HG03354 (cell line): Measurements from ENCODE around the gene GPR89B.
A peak's percentile ranks its signal among the peaks of the same experiment; 100 is the strongest.
"Not testable (repeated sequence)": the region's sequence is repeated elsewhere in the genome, so short reads cannot be mapped to it uniquely, and the experiment has no call there.

Experiments
- ATAC-seq: cut with Tn5 transposase; IDR thresholded peaks from one replicate; pipeline ENCODE4 v1.9.1; 2021; ENCODE audit warnings: mild to moderate bottlenecking; ENCODE audit not compliant: unreplicated experiment, poor library complexity, severe bottlenecking

GPR89B gene

DNA sequence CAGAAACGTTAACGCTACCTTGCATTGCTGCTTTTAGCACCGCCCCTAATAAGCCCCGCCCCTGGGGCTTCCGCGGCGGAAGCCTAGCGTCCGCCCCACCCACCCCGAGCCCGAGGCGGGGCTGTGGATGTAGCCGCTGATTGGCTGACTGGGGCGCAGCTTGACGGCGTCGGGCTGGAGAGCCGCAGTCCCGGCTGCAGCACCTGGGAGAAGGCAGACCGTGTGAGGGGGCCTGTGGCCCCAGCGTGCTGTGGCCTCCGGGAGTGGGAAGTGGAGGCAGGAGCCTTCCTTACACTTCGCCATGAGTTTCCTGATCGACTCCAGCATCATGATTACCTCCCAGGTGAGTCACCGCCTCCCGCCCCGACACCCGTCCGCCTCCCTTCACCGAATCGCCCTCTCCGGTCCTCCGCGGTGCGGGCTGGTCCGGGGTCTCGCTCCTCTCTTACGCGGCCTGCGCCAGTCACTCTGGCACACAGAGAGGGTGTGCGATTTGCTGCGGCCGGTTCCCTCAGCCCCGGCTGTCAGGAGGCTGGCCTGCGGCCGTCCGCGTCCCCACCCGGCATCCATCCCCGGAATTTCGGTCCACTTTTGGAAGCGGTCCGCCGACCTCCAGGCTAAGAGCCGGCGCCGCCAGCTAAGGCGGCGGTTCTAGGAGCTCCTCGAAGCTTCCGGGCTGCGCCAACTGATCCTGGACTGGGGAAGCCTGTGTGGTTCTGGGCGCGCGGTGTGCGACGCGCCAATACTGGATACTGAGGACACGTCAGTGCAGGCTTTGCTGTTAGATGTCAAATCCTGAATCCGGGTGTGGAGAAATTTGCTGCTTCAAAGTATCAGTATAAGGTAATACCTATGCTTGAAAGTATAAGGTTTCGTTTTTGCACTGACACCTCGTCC lies at the start of gene GPR89B:
Gene GPR89B (plus strand): TSS at position 185 of the 897 bp plus-strand sequence. CDS start 117 bp downstream, at position 302.
- peak; percentile 98 for ATAC-seq

DNA sequence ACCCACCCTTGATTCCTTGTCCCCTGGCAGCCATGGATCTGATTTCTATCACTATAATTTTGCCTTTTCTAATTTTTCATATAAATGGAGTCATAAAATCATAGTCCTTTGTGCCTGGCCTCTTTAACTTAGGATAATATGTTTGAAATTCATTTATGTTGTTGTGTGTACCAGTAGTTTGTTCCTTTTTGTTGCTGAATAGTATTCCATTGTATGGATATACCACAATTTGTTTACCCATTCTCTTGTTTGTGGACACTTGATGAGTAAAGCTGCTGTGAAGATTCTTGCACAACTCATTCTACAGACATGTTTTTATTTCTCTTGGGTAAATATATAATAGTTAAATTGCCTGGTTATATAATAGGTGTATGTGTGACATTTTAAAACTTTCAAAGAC lies 48.3 kb upstream of the GPR89B start:
- ATAC-seq, result no peak

DNA sequence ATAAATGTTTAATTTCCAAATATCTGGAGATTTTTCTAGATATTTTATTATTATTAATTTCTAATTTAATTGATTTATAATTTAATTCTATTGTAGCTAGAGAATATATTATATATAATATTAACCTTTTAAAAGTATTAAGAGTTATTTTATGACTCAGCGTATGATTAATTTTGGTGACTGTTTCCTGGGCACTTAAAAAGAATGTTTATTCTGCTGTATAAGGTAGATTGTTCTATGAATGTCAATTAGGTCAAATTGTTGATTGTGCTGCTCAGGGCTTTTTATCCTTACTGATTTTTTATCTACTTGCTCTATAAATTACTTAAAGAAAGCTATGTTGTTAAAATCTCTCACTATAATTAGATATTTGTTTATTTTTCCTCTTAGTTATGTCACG lies 45.7 kb upstream of the GPR89B start:
- ATAC-seq, result no peak

DNA sequence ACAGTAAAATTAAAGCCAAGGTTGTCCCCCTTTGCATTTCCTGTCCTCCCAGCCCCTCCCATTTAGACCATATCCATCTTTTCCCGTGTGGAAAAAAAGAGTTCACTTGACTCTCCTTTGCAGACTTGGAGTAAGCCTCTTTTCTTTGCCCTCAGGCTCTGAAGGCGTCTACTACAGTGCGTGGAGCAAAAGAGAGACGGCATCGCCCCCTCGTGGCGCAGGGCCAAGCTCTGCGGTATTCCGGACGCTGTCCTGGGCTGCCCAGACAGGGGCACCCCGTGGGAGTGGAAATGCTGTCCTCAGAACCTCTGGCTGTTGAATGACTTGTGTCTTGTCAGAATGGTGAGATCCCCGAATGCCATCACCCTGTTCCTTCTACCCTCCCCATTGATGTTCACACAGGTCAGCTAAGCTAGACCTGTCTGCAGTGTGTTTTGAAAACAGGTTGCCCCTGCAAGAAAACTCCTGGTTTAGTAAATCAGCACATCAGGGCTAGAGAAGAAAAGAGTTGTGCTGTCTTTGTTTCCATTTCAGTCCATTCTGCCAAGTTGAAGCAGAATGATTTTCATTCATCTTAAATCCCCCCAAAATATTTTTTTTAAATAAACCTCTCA lies 37.9 kb upstream of the GPR89B start:
- ATAC-seq, result peak; percentile 71

DNA sequence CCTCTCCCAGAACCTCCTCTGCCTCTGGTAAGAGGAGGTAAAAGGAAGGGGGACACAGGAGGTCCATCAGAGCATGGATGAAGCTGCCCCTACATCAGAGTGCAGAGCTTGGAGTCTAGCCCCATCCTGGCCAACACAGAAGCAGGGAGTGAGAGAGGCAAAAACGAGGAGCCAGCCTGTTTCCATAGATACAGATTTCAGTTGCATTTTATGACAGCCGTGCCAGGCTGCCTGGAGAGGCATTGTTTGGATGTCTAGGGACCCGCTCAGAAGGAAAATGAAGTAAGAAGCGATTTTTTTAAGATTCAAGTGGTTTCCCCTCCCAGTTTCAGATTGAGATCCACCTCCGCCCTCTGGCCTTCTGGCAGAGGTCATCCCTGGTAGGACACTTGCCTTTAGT lies 37.1 kb upstream of the GPR89B start:
- ATAC-seq, result no peak

DNA sequence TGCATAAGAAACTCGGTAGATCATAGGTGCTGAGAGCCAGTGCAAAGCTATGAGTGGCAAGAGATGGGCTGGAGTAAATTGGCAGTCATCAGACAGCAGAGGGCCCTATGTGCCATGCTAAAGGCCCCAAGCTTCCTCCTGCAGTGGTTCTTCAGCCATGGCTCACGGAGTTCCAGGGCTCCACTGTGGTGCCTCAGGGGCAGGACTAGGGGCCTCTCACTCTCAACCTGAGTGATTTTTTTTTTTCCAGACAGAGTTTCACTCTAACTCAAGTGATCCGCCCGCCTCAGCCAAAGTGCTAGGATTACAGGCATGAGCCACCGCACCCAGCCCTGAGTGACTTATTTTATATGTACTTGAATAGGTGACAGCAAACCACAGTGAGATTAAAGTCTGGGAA lies 36.0 kb upstream of the GPR89B start:
- no peak for ATAC-seq

DNA sequence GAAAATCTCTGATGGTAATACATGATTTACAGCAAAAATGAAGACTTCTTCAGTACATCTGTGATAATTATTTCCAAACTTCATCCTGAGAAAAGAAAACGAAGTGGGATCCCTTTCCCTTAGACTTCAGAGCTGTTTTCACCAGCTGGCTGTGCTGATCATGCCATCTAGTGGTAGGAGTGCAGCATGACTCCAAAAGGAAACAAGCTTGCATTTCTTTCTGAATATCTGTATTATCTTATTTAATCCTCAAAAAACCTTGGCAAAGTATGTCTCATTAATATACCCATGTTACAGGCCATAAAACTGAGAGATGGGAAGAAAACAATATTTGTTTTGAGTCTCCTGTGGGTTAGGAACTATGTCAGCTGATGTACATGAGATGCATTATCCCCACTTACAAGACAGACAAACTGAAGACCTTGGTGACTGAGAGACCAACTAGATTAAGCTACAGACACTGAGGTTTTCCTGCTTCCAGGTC lies 35.4 kb upstream of the GPR89B start:
- no peak for ATAC-seq

DNA sequence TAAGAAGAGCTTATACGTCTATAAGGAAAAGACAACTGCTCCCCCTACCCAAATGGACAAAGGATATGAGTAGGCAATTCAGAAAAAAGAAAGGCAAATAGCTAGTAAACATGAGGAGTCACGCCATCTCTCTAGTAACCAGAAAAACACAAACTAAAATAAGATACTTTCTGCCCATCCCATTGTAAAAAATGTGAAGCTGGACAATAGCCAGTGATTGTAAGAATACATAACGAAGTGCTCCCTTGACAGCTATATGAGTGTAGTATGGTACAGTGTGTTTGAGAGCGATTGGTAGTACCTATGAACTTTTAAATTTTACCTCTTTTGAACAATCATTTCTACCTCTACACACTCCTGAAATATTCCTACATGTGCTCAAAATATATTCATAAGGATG lies 33.1 kb upstream of the GPR89B start:
- ATAC-seq, result no peak

DNA sequence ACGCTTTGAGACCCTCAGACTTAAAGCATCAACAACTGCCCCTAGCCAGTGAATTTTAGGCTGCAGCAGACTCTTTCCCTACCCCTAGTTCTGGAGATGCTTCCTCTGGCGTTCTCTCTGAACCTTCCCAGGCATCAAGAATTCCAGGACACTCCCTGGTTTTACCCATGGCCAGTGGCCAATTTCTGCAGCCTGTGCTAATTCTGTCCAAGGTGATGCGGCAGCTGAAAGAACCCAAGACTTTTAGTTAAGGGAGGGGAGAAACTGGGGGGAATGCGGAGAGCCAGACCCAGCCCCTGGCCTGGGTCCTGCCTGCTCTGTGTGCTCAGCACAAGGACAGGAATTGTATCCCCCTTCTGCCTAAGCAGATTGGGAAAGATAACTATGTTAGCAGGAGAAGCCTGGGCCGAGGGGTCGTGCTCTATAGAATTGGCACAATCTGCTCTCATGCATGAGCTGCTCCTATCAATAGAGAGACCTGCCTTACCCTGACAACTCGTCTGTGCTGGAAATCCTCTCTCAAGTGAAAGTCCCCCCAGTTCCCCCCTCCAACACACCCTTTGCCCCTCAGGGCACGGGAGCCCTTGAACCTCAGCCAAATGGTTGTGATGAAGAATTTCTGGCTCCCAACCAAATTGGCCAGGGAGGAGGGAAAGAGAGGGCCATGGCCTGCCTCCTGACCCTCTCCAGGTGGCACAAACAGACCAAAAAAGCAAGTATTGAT lies 31.0 kb upstream of the GPR89B start:
- ATAC-seq, result no peak

DNA sequence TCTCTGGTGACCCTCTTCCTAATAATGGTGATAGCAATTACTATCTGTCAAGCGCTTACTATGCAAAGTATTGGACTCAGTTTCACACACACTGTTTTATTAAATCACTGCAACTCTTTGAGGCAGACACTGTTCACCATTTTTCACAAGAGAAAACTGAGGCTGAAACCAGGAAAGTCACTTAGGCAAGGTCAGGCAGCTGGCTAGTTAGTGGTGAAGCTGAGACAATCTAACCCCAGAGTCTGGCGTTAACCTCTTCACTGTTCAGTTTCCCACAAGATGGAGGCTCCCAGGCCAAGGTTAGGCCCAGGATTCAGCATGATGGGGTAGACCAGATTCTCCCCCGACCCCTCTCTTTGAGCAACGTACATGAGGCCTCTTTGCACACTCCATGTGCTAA lies 30.4 kb upstream of the GPR89B start:
- no peak for ATAC-seq

DNA sequence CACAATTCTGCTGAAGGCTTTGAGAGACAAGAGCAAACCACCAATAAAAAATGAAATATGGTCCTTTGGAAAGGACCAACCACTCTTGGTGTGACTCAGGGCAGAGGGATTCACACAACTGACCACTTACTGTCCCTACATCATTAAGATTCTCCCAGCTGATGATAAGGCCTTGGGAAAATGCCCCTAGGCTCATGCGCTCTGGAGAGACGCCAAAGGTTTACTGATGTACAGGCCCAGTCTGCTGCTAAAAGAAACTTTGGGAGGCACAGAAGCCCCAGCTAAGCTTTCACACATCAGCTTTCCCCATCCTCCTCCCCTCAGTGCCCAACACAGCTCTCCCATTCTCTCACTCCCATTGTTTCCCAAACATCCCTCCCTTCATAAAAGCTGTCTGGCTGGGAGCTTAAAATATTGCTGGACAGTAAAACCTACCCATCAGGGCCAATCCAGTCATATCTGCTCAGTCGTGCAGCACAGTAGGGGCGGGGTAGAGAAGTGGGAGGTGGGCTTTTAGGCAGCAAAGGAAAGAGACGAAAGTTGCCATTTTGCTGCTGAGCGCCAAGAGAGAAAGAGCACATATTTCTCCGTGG lies 25.9 kb upstream of the GPR89B start, which contains the start of gene GJA8:
Gene GJA8 (plus strand): TSS at position 543 of the 593 bp plus-strand sequence. CDS start 5,161 bp downstream, outside the sequence.
- ATAC-seq, result no peak

DNA sequence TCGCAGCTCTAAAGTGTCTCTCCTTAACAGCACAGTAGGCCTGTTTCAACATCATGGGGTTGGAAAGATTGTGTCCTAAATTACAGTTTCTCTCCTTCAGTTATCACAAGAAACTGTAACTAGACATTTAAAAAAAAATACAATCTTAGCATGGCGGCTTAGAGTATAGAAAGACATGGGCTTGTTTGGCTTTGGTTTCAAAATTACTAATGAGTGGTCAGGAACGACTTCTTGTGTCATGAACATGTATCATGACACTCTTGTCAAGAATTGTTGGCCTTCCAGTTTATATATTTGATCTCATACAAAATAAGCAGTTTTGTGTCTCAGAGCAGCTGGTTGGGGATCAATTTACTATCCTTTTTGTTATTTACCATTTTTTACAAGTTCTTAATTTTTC lies 23.5 kb upstream of the GPR89B start:
- ATAC-seq, result no peak

DNA sequence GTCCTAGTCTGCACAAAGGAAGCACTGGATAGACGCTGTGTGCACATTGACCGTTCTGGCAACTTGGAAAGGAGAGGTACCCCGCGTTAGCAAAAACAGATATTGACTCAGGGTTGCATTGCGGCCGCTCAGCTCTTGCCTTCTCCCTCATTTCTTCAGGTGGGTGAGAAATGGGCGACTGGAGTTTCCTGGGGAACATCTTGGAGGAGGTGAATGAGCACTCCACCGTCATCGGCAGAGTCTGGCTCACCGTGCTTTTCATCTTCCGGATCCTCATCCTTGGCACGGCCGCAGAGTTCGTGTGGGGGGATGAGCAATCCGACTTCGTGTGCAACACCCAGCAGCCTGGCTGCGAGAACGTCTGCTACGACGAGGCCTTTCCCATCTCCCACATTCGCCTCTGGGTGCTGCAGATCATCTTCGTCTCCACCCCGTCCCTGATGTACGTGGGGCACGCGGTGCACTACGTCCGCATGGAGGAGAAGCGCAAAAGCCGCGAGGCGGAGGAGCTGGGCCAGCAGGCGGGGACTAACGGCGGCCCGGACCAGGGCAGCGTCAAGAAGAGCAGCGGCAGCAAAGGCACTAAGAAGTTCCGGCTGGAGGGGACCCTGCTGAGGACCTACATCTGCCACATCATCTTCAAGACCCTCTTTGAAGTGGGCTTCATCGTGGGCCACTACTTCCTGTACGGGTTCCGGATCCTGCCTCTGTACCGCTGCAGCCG lies 20.3 kb upstream of the GPR89B start:
- ATAC-seq, result no peak

DNA sequence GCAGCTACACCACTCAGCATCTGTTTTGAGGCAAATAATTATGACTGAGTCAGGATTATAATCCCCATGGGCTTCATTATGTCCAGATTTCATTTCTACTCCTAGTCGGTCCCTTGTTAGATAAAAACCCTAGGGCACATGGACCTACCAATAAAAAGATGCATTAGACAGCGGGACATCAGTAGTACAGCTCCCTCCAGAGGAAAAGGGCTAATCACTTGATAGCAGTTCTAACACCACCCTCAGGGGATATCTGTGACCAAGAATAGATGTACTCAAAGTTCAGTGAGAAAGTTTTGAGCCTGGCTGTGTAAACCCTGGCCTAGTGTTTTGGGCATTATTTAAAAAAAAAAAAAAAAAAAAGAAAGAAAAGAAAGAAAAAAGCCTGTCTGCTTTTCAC lies 15.7 kb upstream of the GPR89B start:
- ATAC-seq, result no peak

DNA sequence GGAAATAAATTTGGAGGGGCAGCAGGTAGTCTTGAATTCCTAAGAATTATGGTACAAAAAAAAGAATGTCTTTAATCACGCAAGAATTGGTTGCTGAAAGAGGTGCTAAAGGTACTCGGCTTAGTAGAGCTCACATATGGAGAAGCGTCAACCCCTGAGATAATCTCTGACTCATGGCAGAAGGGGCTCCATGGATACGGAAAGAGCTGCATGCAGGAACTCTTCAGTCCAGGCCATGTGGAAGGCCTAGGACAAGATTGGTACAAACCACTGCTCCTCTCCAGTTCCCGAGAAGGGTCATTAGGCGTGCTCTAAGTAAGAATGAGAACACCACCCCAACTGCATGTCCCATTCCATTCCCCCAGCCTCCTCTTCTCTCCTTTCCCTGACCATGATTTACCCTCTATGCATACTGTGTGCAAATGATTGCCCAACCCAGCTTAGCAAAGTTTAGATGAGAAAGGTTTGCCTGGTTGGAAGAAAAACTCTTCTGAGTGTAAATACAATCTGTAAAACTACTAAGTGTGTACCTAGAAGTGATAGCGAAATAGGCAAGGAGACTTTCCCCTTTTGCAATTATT lies 14.8 kb upstream of the GPR89B start:
- ATAC-seq, result no peak

DNA sequence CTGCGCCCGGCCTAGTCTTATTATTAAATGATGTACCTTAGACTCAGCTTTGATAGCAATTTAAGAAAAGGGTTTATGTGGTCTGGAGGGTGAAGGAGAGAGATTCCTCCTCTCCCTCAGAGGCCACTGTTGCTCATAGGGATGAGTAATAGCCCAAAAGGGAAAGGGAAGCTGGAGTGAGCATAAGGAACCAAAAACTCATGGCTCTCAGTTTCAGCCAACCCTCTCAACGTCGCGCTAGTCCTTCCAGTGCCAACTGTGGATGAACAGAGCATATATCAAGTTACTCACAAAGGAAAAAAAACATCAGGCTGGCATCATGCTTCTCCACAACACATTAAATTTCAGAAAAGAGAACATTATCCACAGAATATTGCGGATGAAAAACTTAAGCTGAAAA lies 8.3 kb upstream of the GPR89B start:
- ATAC-seq, result no peak

DNA sequence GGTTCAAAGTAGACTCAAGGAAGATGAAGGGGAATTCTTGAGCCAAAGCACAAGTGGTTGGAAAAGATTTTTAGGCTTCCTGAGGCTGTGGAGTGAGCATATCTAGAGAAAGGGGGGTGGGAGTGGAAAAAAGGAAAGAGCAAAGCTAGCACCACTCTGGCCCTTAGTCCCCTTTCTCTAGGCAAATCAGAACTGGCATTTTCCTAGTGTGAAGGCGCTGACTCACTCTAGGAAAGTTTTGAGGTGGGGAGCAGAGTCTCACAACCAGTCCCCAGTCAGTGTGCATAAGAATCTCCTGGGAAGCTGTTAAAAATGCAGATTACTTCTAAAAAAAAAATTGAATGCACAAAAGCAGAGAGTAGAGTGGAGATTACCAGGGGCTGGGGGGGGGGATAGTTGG lies 3.4 kb upstream of the GPR89B start:
- ATAC-seq, result no peak

DNA sequence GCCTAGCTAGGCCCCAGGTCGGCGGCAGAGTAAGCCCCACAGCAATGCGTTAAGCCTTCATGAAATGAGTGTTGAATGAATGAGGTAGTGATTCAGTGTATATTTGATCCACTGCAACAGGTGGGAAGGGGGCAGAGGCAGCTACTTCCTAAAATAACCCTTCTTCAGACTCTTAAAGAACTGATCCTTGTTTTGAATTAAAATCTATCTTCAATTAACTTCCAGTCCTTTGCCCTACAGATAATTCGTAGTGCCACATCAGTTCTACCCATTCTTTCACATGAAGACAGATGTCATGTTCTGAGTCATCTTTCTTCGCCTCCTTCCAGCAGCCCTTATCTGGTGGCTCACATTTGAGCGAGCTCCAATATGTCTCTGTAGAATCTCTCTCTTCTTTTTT lies 1.0 kb upstream of the GPR89B start:
- ATAC-seq, result not testable (repeated sequence)

DNA sequence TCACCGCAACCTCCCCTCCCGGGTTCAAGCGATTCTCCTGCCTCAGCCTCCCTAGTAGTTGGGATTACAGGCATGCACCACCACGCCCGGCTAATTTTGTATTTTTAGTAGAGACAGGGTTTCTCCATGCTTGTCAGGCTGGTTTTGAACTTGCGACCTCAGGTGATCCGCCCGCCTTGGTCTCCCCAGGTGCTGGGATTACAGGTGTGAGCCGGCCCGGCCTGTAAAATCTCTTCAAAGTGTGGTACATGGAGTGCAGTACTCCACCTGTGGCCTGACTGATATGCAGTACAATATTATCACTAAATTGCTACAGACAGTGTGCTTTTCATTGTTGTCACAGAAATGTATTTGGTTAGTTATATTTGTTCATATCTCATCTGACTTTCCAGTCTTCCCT lies 531 bp upstream of the GPR89B start:
- not testable (repeated sequence) for ATAC-seq
